ENCODE data around the gene ANO6. TPM values are rescaled to one million over a fixed set of nuclear protein-coding genes. Genes with fewer than 3 reads are reported as not detected.
"Not testable (repeated sequence)": the region's sequence is repeated elsewhere in the genome, so short reads cannot be mapped to it uniquely, and the experiment has no call there.

Gene ANO6
- 10 to 100 TPM; 42.2 to 51.0 (median 47.5) TPM for total RNA-seq
- polyA plus RNA-seq, result 14.4 TPM
- long read RNA-seq, donor 1, full-length matches to known transcripts, result 5 of 35 reads
- long read RNA-seq, donor 1, partial matches to known transcripts, result 18 of 35 reads
- long read RNA-seq, donor 1, other reads (novel, unspliced or antisense), result 12 of 35 reads
- long read RNA-seq, donor 2, full-length matches to known transcripts, result 2 of 26 reads
- long read RNA-seq, donor 2, partial matches to known transcripts, result 12 of 26 reads
- long read RNA-seq, donor 2, other reads (novel, unspliced or antisense), result 12 of 26 reads
- long read RNA-seq, donor 3, full-length matches to known transcripts, result 12 of 96 reads
- long read RNA-seq, donor 3, partial matches to known transcripts, result 42 of 96 reads
- long read RNA-seq, donor 3, other reads (novel, unspliced or antisense), result 42 of 96 reads
- long read RNA-seq, donor 4, full-length matches to known transcripts, result 1 of 15 reads
- long read RNA-seq, donor 4, partial matches to known transcripts, result 12 of 15 reads
- long read RNA-seq, donor 4, other reads (novel, unspliced or antisense), result 2 of 15 reads

- H3K4me1 ChIP-seq (ENCODE audit: control insufficient read depth, insufficient read depth, low read length), result peaks cover 4% of the 10 kb centered on the region
- intact Hi-C loops (cut with DNase I), result loop anchor here in 1 of 4 donors (5.0 kb wide), 1 partner anchor 52 kb away; no protein-coding TSS in a partner anchor
- DNase-seq (peak; percentile 89 to 95 (median 95)), ATAC-seq (peak; percentile 96 to 97)
- WGBS, result under 1% methylated on average over 62 of the region's 62 CpGs
- H3K4me3 ChIP-seq (ENCODE audit: low read length), result peak within 1 kb of the TSS; percentile 86
- no peaks in the 10 kb centered on the region for H3K9me3 ChIP-seq (ENCODE audit: control insufficient read depth, low read length)
- peak within 1 kb of the TSS; percentile 92 for H3K27ac ChIP-seq (ENCODE audit: low read length)
- H3K27me3 ChIP-seq (ENCODE audit: control insufficient read depth, insufficient read depth), result no peaks in the 10 kb centered on the region
Observed at GRCh38 chr12:45215419-45216229, at the start of gene ANO6. Gene ANO6, plus strand, starts transcription at chr12:45216095. Its CDS starts 227 bp downstream, at chr12:45216322.

- ATAC-seq, result no peak
- no peak overlapping the region for H3K27ac ChIP-seq (ENCODE audit: low read length)
- no peak for DNase-seq
- no peak overlapping the region for H3K4me3 ChIP-seq (ENCODE audit: low read length)
- intact Hi-C loops (cut with DNase I), result no loop called here
- no peaks in the 10 kb centered on the region for H3K27me3 ChIP-seq (ENCODE audit: control insufficient read depth, insufficient read depth)
- H3K9me3 ChIP-seq (ENCODE audit: control insufficient read depth, low read length), result no peaks in the 10 kb centered on the region
- H3K4me1 ChIP-seq (ENCODE audit: control insufficient read depth, insufficient read depth, low read length), result peaks cover 4% of the 10 kb centered on the region
- 88% methylated on average over 2 of the region's 2 CpGs for WGBS
Observed at GRCh38 chr12:45168976-45169375, 46.9 kb upstream of the ANO6 start.

- Histone ChIP-seq H3K4me3 (ENCODE audit: low read length) (no peak overlapping the region), H3K9me3 (ENCODE audit: control insufficient read depth, low read length) (no peaks in the 10 kb centered on the region), H3K4me1 (ENCODE audit: control insufficient read depth, insufficient read depth, low read length) (peaks cover 4% of the 10 kb centered on the region), H3K27me3 (ENCODE audit: control insufficient read depth, insufficient read depth) (no peaks in the 10 kb centered on the region), H3K27ac (ENCODE audit: low read length) (no peak overlapping the region)
- DNase-seq, result peak; percentile 81 to 87 (median 83)
- intact Hi-C loops (cut with DNase I), result loop anchor here in 3 of 4 donors (5.0 to 10.0 kb wide), 2 partner anchors 214 to 217 kb away; no protein-coding TSS in a partner anchor
- ATAC-seq, result peak; percentile 77 to 82
- WGBS, result 51% methylated on average over 3 of the region's 3 CpGs
Observed at GRCh38 chr12:45170456-45171042, 45.3 kb upstream of the ANO6 start.

- not testable (repeated sequence) for H3K4me3 ChIP-seq (ENCODE audit: low read length); H3K9me3 ChIP-seq (ENCODE audit: control insufficient read depth, low read length); H3K27me3 ChIP-seq (ENCODE audit: control insufficient read depth, insufficient read depth); ATAC-seq; DNase-seq; H3K4me1 ChIP-seq (ENCODE audit: control insufficient read depth, insufficient read depth, low read length); H3K27ac ChIP-seq (ENCODE audit: low read length)
- 76% methylated on average over 10 of the region's 10 CpGs for WGBS
- intact Hi-C loops (cut with DNase I), result loop anchor here in 3 of 4 donors (5.0 to 10.0 kb wide), 2 partner anchors 212 to 214 kb away; no protein-coding TSS in a partner anchor
Observed at GRCh38 chr12:45173293-45173692, 42.6 kb upstream of the ANO6 start.

GRCh38 chr12:45174595-45174994 is 41.3 kb upstream of the ANO6 start:
- intact Hi-C loops (cut with DNase I), result loop anchor here in 3 of 4 donors (5.0 to 10.0 kb wide), 2 partner anchors 210 to 213 kb away; no protein-coding TSS in a partner anchor
- no peak for DNase-seq
- Histone ChIP-seq H3K9me3 (ENCODE audit: control insufficient read depth, low read length) (peaks cover 2% of the 10 kb centered on the region), H3K4me3 (ENCODE audit: low read length) (no peak overlapping the region), H3K27me3 (ENCODE audit: control insufficient read depth, insufficient read depth) (no peaks in the 10 kb centered on the region), H3K27ac (ENCODE audit: low read length) (no peak overlapping the region), H3K4me1 (ENCODE audit: control insufficient read depth, insufficient read depth, low read length) (no peaks in the 10 kb centered on the region)
- no peak for ATAC-seq
- WGBS, result 98% methylated on average over 14 of the region's 14 CpGs

GRCh38 chr12:45178771-45179170 is 37.1 kb upstream of the ANO6 start:
- no peak overlapping the region for H3K4me3 ChIP-seq (ENCODE audit: low read length)
- no peaks in the 10 kb centered on the region for H3K4me1 ChIP-seq (ENCODE audit: control insufficient read depth, insufficient read depth, low read length)
- no peak overlapping the region for H3K27ac ChIP-seq (ENCODE audit: low read length)
- intact Hi-C loops (cut with DNase I), result loop anchor here in 1 of 4 donors (10.0 kb wide), 1 partner anchor 206 kb away; no protein-coding TSS in a partner anchor
- ATAC-seq, result no peak
- H3K27me3 ChIP-seq (ENCODE audit: control insufficient read depth, insufficient read depth), result no peaks in the 10 kb centered on the region
- DNase-seq, result no peak
- peaks cover 2% of the 10 kb centered on the region for H3K9me3 ChIP-seq (ENCODE audit: control insufficient read depth, low read length)

GRCh38 chr12:45182511-45182910 is 33.4 kb upstream of the ANO6 start:
- Histone ChIP-seq H3K9me3 (ENCODE audit: control insufficient read depth, low read length) (peaks cover 2% of the 10 kb centered on the region), H3K4me3 (ENCODE audit: low read length) (no peak overlapping the region), H3K4me1 (ENCODE audit: control insufficient read depth, insufficient read depth, low read length) (peaks cover 2% of the 10 kb centered on the region), H3K27me3 (ENCODE audit: control insufficient read depth, insufficient read depth) (no peaks in the 10 kb centered on the region), H3K27ac (ENCODE audit: low read length) (no peak overlapping the region)
- intact Hi-C loops (cut with DNase I), result no loop called here
- no peak for ATAC-seq
- DNase-seq, result no peak

- ATAC-seq (no peak), DNase-seq (no peak)
- no peak overlapping the region for H3K4me3 ChIP-seq (ENCODE audit: low read length)
- WGBS, result 59% methylated on average over 2 of the region's 2 CpGs
- peaks cover 1% of the 10 kb centered on the region for H3K9me3 ChIP-seq (ENCODE audit: control insufficient read depth, low read length)
- H3K4me1 ChIP-seq (ENCODE audit: control insufficient read depth, insufficient read depth, low read length), result peaks cover 2% of the 10 kb centered on the region
- intact Hi-C loops (cut with DNase I), result no loop called here
- H3K27ac ChIP-seq (ENCODE audit: low read length), result no peak overlapping the region
- no peaks in the 10 kb centered on the region for H3K27me3 ChIP-seq (ENCODE audit: control insufficient read depth, insufficient read depth)
Observed at GRCh38 chr12:45183246-45183645, 32.6 kb upstream of the ANO6 start.

- Histone ChIP-seq H3K9me3 (ENCODE audit: control insufficient read depth, low read length) (no peaks in the 10 kb centered on the region), H3K4me3 (ENCODE audit: low read length) (no peak overlapping the region)
- intact Hi-C loops (cut with DNase I), result no loop called here
Observed at GRCh38 chr12:45184147-45184963, 31.5 kb upstream of the ANO6 start.

GRCh38 chr12:45186762-45187161 is 29.1 kb upstream of the ANO6 start:
- DNase-seq (no peak), ATAC-seq (no peak)
- intact Hi-C loops (cut with DNase I), result no loop called here
- no peak overlapping the region for H3K4me3 ChIP-seq (ENCODE audit: low read length)
- H3K27me3 ChIP-seq (ENCODE audit: control insufficient read depth, insufficient read depth), result no peaks in the 10 kb centered on the region
- WGBS, result 87% methylated on average over 2 of the region's 2 CpGs
- H3K9me3 ChIP-seq (ENCODE audit: control insufficient read depth, low read length), result no peaks in the 10 kb centered on the region
- H3K4me1 ChIP-seq (ENCODE audit: control insufficient read depth, insufficient read depth, low read length), result peaks cover 2% of the 10 kb centered on the region
- H3K27ac ChIP-seq (ENCODE audit: low read length), result no peak overlapping the region

More at GRCh38 chr12:45184147-45184963, 31.5 kb upstream of the ANO6 start:
- Histone ChIP-seq H3K4me1 (ENCODE audit: control insufficient read depth, insufficient read depth, low read length) (peaks cover 2% of the 10 kb centered on the region), H3K27me3 (ENCODE audit: control insufficient read depth, insufficient read depth) (no peaks in the 10 kb centered on the region), H3K27ac (ENCODE audit: low read length) (no peak overlapping the region)
- DNase-seq (no peak), ATAC-seq (no peak)
- WGBS, result 82% methylated on average over 6 of the region's 6 CpGs
